ENCODE measurements around the gene BCR.

The BCR gene

DNA sequence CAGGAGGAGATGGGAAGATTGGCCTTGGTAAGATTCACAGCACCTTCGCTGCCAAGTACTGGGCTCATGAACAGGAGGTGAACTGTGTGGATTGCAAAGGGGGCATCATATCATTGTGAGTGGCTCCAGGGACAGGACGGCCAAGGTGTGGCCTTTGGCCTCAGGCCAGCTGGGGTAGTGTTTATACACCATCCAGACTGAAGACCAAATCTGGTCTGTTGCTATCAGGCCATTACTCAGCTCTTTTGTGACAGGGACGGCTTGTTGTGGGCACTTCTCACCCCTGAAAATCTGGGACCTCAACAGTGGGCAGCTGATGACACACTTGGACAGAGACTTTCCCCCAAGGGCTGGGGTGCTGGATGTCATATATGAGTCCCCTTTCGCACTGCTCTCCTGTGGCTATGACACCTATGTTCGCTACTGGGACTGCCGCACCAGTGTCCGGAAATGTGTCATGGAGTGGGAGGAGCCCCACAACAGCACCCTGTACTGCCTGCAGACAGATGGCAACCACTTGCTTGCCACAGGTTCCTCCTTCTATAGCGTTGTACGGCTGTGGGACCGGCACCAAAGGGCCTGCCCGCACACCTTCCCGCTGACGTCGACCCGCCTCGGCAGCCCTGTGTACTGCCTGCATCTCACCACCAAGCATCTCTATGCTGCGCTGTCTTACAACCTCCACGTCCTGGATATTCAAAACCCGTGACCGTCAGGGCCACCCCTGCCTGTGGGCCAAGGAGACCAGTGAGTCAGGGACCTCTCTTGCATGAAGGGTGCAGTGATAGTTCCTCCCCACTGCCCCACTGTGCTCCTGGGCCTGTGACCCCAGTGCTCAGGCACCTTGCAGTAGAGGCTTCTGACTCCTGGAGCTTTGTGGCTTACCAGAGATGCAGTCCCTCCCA is 83.6 kb downstream of the BCR start:
- DNase-seq: peak in 2 of 5 experiments; percentile 67 to 74

DNA sequence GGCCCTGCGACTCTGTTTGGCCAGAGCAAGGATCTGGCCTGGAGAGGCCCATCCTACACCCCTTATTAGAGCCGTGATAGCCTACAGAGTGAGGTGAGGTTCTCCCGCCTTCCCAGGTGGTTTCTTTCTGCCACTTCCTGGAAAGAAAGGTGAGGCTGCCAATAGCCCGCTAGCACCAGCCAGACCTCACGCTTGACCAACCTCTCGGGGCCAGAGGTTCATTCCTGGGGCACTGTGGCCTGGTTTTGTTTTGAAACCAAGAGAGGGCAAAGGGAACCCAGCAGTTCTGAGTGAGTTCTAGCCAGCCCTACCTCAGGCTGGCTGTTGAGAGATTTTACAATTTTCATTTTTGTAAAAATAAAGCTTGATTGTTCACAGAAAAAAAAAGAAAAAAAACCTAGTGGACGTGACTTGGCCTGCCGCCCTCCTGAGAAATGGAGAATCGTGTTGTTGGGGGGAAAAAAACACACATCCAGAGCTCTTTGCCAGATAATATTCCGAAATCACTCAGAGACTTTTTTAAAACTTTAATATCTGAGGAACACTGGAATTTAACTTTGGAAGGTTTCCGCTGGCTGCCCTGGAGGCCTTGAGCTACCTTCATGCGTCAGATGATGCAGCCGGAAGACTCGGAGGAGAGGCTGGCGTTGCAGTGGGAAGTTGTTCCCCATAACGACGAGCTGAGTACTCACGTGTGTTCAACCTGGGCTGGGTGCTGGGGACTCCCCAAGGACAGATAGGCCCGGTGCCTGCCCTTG is 84.5 kb downstream of the BCR start:
- no peak for DNase-seq

DNA sequence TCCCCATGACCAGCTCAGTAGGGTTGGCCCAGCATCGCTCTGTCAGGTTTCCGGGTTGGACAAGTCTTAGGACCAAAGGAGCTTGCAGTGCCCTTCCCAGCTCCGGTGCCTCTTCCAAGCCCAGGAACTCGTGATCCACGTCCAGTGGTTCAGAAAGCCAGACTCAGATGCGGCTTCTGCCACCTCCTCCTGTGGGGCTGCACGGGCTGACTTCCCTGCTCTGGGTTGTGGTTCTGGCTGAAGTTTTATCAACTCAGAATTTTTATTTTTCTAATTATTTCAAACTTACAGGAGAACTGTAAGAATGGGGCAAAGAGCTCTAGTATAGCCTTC is 85.0 kb downstream of the BCR start:
- DNase-seq: no peak

DNA sequence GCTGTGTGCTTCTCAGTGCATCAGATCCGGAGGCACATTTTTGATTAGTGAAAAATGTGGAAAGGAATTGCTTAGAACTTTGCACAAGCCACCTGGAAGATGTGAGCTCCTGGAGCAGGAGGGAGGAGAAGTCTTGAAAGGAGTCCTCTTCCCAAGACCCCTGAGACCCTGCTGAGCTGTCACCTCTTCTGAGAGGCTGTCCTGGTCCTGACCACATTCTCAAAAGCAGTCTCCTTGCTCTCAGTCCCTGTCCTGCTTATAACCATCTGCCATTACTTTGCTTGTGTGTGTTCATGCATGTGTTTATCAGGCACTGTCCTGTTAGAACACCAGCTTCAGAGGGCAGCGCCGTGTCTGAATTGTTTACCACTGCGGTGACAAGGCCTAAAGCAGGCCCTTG is 86.5 kb downstream of the BCR start:
- no peak for DNase-seq

DNA sequence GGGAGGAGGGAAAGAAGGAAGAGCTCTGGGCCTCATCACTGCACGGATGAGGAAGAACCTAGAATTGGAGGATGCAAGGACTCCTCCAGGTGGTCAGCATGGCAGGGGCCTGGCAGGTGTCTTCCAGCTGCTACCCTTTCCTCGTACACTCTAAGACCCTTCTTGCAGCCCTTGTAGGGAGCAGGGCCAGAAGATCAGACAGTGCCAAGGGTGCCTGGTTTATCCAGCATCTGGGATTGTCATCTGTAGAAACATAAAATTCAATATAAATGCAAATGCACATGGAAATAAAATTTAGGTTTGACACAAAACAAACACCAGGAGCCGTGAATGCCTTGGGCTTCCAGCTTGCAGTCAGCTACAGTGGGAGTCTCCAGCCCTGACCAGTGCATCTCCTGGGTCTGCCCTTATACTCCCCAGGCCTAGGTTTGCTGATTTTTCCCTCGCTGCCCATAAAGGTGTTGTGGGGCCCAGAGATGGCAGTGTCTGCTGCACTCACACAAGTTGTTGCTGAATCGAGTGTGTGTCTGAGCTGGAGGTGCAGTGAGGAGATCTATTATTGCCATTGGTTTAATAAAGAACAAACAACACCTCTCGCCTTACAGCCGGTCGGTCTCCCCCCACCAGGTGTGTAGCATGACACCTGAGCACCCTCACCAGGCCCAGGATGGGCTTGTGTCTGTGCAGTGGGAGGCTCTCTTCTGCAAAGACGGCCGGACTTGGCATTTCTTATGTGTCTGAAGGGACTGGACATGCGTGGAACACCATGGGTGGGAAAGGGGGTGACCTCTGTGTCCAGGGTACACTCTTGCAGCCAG is 87.1 kb downstream of the BCR start:
- no peak for DNase-seq

DNA sequence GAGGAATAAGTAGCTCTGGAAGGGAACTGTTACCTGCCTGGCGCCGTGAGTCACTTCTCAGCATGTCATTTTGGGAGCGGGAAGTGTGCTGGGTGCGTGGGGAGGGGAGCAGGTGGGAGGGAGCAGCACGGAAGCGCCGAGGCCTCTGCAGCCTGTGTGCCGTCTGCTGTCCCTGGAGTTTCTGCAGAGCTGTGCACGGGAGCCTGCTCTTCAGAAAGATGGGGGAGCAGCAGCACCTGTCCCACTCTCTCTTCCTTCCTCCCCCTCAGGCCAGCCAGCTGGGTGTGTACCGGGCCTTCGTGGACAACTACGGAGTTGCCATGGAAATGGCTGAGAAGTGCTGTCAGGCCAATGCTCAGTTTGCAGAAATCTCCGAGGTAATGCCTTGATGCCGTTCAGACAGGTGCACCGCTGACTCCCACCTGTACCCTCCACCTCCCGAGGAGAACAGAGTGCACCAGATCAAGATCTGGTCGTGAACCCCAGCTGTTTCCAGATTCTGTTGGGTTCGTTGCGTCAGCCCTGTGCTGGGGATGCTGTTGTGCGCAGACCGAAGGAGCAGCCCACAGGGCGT is 87.9 kb downstream of the BCR start:
- DNase-seq: no peak

DNA sequence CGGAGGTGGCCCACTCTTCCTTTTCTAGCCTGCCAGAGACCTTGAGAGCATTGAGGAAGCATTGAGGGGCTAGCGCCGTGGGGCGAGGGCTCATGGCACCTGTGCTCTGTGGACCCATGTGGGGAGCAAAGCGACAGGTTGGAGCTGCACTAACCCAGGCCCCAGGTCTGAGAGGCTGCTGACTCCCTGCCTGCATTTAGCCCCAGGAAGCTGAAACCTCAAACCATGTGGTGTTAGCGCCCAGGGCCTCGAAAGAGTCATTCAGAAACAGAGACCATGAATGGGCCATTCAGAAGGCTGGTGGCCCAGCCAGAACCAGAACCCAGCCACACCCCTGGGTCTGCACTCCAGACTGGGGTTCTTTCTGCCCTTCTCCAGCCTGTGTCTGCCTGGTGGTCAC is 88.6 kb downstream of the BCR start:
- DNase-seq: peak in 1 of 5 experiments; percentile 30

DNA sequence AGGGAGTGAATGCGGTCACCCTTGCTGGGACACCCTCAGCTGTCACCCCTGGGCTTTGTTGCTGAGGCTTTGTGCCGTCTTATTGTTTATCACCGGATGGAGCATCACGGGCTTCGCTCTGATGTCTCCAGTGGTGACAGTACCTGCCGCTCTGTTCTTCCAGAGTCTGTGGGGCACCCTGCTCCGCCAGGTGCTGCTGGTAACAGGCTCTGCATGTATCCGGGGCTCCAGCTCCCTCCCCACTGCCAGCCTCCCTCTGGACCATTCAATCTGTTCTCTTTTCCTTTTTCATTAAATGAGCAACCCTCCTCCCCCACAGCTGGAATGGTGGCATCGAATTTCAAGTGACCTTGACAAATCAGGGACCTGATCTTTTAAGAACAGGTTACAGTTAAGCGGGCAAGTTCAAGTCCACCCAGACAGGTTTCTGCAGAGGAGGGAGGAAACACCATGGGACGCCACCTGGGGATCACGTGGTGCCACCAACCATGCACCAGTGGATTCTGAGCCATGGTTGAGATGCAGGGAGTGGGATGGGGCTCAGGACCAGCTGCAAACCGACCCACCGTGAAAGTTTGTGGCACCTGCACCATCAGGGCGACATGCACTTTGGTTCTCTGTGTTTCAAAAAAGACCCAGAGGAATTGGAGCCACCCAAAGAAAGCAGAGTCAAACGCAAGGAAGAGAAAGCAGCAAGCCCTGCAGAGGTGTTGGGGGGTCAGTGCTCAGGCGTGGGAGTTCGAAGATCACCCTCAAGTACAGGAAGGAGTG is 89.3 kb downstream of the BCR start:
- DNase-seq: no peak

DNA sequence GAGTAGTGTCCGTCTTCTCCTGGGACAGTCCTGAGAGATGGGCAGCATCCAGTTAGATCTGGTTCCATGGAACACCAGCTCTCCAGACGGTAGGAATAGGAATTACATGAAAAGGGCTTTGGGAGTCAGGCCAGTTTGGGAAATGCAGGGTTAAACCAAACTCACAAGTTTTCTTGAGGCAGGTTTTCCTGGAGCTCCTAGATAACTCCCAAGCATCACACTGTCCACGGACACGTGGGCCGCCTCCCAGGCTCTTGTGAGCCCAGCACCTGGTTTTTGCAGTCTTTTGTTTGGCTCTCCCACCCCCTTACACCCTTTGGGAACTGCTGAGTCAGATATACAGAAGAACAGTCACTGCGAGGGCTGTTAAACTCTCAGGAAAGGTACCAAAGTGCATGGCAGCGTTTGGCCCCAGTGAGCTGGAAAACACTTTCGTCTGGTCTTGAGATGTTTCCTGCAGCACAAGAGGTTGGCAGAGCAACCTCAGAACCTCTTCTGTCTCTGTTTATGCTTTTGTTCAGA is 90.0 kb downstream of the BCR start:
- DNase-seq: no peak

DNA sequence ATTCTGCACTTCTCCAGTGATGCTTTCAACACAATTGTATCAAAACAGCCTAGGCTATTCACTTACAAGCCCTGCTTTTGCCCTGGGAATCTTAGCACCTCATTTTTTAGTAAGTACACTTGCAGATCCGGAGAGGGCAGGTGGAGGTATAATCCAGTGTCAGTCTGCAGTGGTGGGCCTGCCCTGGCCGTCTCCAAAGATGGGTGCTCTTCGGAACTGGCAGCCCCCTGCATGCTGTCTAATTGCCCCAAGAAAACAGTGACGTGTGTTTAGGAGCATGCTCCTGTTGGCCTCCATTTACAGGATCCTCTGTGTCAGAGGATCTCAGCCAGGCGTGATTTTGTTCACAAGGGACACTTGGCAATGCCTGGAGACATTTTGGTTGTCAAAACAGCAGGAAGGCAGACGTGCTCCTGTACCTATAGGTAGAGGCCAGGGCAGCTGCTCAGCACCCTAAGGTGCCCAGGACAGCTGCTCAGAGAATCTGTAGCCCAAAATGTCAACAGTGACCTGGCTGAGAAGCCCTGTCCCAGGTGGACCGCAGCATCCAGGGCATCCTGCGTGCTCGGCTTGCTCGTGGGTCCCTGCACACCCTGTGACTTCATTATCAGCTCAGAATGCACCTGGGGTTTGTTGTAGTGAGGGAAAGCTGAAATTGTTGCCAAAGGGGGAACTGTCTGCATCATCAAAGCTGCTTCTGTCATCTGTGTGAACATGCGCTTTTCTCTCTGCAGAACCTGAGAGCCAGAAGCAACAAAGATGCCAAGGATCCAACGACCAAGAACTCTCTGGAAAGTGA is 90.7 kb downstream of the BCR start:
- DNase-seq: no peak

DNA sequence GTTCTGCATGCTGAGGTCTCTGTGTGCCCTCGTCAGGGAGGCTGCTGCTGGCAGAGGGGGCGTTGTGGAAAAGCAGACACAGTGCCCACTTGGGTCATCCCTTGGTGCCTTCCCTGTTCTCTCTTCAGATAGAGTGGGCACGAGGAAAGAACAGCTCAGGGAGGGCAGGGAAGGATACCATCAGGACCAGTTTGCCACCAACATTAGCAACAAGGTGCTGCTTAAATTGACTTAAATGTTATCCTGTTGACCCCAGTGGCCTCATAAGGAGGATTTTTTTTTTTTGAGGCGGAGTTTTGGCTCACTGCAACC is 91.2 kb downstream of the BCR start:
- no peak for DNase-seq

DNA sequence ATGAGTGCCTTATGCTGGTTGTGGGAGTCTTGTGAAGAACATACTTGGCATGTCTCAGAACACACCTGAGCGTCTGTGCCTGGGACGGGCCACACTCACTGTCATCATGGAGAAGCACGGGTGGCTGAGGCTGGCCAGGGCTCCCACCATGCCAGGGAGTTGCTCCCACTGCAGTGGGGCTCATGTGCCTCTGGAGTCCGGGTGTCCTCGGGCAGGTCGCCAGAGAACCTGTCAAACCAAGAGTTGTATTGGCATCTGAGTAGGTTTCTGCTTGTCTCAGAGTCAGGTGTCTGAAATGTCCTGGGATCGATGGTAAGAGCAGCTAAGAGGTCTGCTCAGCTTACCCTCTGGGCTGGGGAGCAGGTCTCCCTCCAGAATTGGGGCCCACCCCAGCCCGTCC is 92.1 kb downstream of the BCR start:
- no peak for DNase-seq

DNA sequence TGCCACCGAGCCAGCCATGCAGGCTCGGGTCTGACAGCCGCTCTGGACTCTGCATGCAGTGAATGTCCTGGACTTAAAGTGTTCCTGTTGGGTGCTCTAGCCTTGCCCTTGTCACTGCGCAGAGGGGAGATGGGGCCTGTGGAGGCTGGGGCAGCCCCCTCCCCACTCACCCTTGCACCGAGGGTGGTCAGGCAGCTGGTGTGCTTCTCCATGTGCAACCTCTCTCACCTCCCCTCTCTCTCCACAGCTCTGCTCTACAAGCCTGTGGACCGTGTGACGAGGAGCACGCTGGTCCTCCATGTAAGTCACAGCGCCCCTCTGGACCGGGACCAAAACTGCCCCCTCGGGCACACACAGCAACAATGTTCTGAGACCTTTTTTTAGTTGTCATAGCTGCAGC is 92.5 kb downstream of the BCR start:
- no peak for DNase-seq

DNA sequence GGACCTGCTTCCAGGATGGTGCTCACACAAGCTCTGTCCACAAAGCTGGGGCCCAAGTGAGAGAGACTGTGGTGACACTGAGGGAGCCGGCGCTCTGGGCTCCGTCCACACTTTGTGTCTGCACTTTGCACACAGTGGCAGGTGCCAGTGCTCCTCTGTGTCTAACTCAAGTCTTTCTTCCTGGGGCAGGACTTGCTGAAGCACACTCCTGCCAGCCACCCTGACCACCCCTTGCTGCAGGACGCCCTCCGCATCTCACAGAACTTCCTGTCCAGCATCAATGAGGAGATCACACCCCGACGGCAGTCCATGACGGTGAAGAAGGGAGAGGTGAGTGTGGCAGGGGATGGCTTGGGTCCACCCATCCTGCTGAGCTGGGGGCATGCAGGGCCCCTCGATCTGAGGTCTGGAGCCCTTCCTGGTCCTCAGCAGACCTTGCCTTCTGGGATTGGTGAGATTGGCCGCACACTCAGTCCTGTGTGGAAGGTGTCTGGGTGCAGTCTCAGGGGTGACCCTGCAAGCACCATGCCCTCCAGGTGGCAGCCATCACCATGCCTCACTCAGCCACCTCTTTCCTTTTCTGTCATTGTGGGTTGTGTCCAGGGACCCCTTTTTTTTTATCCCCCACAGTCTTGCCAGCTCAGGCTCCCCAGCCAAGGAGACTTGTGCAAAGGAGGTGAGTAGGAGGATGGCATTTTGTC is 93.3 kb downstream of the BCR start:
- DNase-seq: no peak

DNA sequence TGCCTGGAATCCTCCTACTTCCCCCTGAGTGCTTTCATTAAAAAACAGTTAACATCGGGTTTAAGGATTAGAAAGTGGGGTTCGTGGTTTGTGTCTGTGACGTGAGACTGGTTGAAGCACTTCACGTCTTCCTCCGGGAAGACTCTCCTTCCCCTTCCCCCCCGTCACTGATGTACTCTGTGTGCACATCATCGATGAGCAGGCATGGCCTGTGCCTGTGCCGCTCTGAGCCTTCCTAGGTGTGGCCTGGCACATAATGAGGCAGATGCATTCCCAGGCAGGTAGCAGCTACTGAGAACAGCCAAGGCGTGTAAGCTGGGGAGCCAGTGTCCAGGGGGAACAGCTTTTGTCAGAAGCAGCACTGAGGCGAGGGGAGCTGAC is 93.8 kb downstream of the BCR start:
- DNase-seq: no peak

DNA sequence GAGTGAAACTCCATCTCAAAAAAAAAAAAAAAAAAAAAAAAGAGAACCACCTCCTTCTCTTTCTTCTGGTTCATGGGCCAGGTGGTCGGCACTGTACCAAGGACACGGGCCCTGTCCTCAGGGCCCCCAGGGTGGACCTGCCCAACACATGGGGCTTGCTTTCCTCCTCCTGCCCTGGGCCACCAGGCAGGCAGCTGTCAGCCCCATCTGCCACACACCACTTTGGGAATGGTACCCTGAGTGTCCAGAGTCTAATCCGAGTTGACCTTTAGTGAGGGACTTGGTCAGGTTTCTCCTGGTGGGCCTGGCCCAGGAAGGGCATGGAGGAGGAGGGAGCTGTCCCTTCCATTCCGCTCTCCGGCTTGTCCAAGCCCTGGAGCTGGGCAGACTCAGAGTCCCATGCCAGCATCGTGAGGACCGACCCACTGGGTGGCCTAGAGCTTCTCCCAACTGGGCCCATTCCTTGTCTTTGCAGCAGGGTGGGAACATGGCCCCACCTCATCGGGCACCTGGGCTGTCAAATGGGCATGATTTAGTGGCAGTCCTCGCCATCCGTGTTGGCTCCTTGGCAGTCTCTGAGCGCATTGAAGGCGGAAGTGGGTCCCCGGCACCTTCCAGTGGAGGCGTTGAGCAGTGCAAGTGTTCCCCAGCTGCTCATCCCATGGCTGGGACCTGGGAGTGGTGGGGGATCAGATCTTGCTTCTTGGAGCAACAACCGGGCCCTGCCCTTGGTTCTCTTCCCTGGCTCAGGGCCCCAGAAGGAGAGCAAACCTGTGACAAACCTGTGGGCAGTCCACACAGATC is 94.8 kb downstream of the BCR start:
- no peak for DNase-seq

DNA sequence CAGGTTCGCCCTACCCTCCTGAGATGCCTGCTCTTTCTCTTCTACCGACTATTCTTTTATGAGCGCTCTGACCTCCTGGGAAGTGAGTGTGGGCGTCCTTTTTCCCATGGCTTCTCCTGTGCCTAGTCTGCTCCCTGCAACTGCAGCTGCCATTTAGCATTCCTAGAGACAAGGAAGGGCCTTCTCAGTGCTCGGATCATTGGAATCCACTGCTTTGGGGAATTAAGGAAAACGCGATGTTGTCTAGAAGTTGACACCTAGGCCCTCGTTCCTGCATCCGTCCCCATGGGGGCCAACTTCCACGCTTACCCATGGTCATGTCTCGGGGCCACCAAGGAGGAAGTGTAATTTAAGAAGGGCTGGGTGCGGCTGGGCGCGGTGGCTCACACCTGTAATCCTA is 95.4 kb downstream of the BCR start:
- DNase-seq: no peak

DNA sequence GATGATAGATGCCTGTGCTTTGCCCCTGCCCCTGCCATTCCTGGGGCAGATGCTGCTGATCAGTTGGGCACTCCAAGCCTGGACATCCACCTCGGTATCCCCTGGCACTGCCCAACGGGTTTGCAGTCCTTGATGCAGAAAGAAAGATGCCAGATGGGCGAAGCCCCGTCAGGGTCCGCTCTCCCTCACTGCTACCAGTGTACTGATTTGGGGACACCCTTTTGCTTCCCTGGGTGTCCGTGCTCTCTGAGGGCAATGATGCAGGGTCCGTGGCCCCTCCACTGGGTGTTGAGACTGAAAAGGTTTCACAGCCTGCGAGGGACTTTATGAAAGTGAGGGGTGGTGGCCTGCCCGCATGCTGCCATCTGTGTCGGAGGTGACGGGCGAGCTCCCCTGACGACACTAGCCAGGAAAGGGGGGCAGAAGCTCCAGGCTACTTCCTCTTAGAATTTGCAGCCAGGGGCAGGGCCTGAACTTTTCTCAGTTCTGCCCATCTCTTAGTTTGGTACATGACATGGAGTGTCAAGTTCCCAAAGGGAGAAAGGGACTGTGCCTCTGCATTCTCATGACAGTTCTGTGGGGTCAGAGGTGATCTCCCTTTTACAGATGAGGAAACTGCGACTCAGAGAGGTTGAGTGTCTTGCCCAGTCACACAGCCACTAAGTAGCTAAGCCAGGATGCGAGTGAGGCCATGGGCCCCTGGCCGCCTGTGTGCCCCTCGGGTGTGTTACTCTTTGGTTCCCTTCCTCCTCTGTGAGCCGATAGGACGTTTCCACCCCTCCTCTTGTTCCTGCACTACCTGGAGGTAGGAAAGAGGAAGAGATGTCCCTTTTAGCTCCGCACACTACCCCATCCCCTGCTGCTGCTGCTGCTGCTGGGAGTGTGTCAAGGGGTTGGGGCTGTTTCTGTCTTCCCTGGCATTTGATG is 96.6 kb downstream of the BCR start:
- DNase-seq: no peak
